Measurements from ENCODE around the gene NFKBIA. TPM values are rescaled to one million over a fixed set of nuclear protein-coding genes. Genes with fewer than 3 reads are reported as not detected.
"Not testable (repeated sequence)": the region's sequence is repeated elsewhere in the genome, so short reads cannot be mapped to it uniquely, and the experiment has no call there.

Gene NFKBIA
- total RNA-seq, 1 donor from 2014 or later, result 35.5 TPM

- Histone ChIP-seq H3K9me3 (ENCODE audit: insufficient read depth, low read depth, low read length) (no peaks in the 10 kb centered on the region), H3K4me1 (ENCODE audit: insufficient read depth, low read length) (peaks cover 6% of the 10 kb centered on the region), H3K4me2 (ENCODE audit: low read length) (no peak overlapping the region), H2AFZ (ENCODE audit: low read depth, low read length) (no peak overlapping the region), H3K27ac (ENCODE audit: low read depth, low read length) (no peak overlapping the region), H3K27me3 (ENCODE audit: insufficient read depth, low read length) (no peaks in the 10 kb centered on the region), H3K4me3 (ENCODE audit: insufficient read depth, low read depth, low read length) (no peak overlapping the region), H3K36me3 (ENCODE audit: insufficient read depth, low read length) (no peaks in the 10 kb centered on the region), H4K20me1 (ENCODE audit: insufficient read depth, low read length) (no peaks in the 10 kb centered on the region), H3K79me2 (ENCODE audit: insufficient read depth, low read length) (no peaks in the 10 kb centered on the region), H3K9ac (ENCODE audit: low read length) (no peak overlapping the region)
- FAIRE-seq (no peak), DNase-seq (ENCODE audit: low read depth) (no peak)
- TF ChIP-seq EZH2 (IDR thresholded peaks at IDR 0.05; ENCODE audit: insufficient read depth, low read length), result no peak
- TF ChIP-seq CTCF (IDR thresholded peaks at IDR 0.05; ENCODE audit: insufficient read depth, low read depth, low read length), result no peak
- H3K27me3 Mint-ChIP-seq (ENCODE audit: low read depth, unreplicated experiment), result no peaks in the 10 kb centered on the region
- no peaks in the 10 kb centered on the region for H3K36me3 Mint-ChIP-seq (ENCODE audit: low read depth, unreplicated experiment)
- H3K4me3 Mint-ChIP-seq (ENCODE audit: unreplicated experiment), result no peak overlapping the region
- H3K27ac Mint-ChIP-seq (ENCODE audit: unreplicated experiment), result no peak overlapping the region
- peaks cover 7% of the 10 kb centered on the region for H3K4me1 Mint-ChIP-seq (ENCODE audit: low read depth, unreplicated experiment)
- H3K9me3 Mint-ChIP-seq (ENCODE audit: unreplicated experiment), result no peaks in the 10 kb centered on the region
These were observed 25.9 kb downstream of the NFKBIA start for GRCh38 chr14:35378425-35379233.

- H3K27me3 Mint-ChIP-seq (ENCODE audit: low read depth, unreplicated experiment), result no peaks in the 10 kb centered on the region
- H3K9me3 Mint-ChIP-seq (ENCODE audit: unreplicated experiment), result peaks cover 5% of the 10 kb centered on the region
- H3K36me3 ChIP-seq (ENCODE audit: insufficient read depth, low read length), result no peaks in the 10 kb centered on the region
- no peak overlapping the region for H3K27ac Mint-ChIP-seq (ENCODE audit: unreplicated experiment)
- H3K4me1 Mint-ChIP-seq (ENCODE audit: low read depth, unreplicated experiment), result peaks cover 6% of the 10 kb centered on the region
- H3K36me3 Mint-ChIP-seq (ENCODE audit: low read depth, unreplicated experiment), result no peaks in the 10 kb centered on the region
- no peak overlapping the region for H3K4me3 ChIP-seq (ENCODE audit: insufficient read depth, low read depth, low read length)
- peaks cover 5% of the 10 kb centered on the region for H3K4me1 ChIP-seq (ENCODE audit: insufficient read depth, low read length)
- no peak for FAIRE-seq
- H3K79me2 ChIP-seq (ENCODE audit: insufficient read depth, low read length), result no peaks in the 10 kb centered on the region
- DNase-seq (ENCODE audit: low read depth), result peak; percentile 33
- no peak for TF ChIP-seq CTCF (IDR thresholded peaks at IDR 0.05; ENCODE audit: insufficient read depth, low read depth, low read length)
- no peak for TF ChIP-seq EZH2 (IDR thresholded peaks at IDR 0.05; ENCODE audit: insufficient read depth, low read length)
- H2AFZ ChIP-seq (ENCODE audit: low read depth, low read length), result no peak overlapping the region
- H3K4me3 Mint-ChIP-seq (ENCODE audit: unreplicated experiment), result no peak overlapping the region
- no peak overlapping the region for H3K9ac ChIP-seq (ENCODE audit: low read length)
- H4K20me1 ChIP-seq (ENCODE audit: insufficient read depth, low read length), result no peaks in the 10 kb centered on the region
- no peak overlapping the region for H3K27ac ChIP-seq (ENCODE audit: low read depth, low read length)
- no peaks in the 10 kb centered on the region for H3K27me3 ChIP-seq (ENCODE audit: insufficient read depth, low read length)
- no peak overlapping the region for H3K4me2 ChIP-seq (ENCODE audit: low read length)
- H3K9me3 ChIP-seq (ENCODE audit: insufficient read depth, low read depth, low read length), result no peaks in the 10 kb centered on the region
These were observed 29.0 kb downstream of the NFKBIA start for GRCh38 chr14:35375558-35376025.

DNA sequence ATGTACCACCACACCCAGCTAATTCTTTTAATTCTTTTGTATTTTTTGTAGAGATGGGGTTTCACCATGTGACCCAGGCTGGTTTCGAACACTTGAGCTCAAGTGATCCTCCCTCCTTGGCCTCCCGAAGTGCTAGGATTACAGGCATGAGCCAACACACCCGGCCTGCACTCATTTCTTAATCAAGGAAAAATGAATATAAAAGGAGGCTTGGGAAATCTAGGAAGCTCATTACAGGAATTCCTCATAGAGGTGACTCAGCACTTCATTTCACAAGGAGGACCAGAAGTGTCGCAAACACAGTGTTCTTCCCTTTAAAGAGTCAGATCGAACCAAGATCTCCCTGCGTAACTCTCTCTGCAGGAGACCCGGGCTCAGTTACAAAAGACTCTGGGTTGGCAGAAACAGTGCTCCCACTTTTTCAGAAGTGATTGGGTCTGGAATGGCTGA lies 30.3 kb downstream of the NFKBIA start:
- H3K27me3 Mint-ChIP-seq (ENCODE audit: low read depth, unreplicated experiment), result no peaks in the 10 kb centered on the region
- DNase-seq (ENCODE audit: low read depth) (peak; percentile 95), FAIRE-seq (no peak)
- Histone ChIP-seq H3K4me3 (ENCODE audit: insufficient read depth, low read depth, low read length) (no peak overlapping the region), H4K20me1 (ENCODE audit: insufficient read depth, low read length) (no peaks in the 10 kb centered on the region), H3K9ac (ENCODE audit: low read length) (no peak overlapping the region), H3K36me3 (ENCODE audit: insufficient read depth, low read length) (no peaks in the 10 kb centered on the region), H3K27ac (ENCODE audit: low read depth, low read length) (peak overlapping the region; percentile 12), H3K4me1 (ENCODE audit: insufficient read depth, low read length) (peaks cover 5% of the 10 kb centered on the region), H2AFZ (ENCODE audit: low read depth, low read length) (peak overlapping the region; percentile 38), H3K27me3 (ENCODE audit: insufficient read depth, low read length) (no peaks in the 10 kb centered on the region), H3K9me3 (ENCODE audit: insufficient read depth, low read depth, low read length) (no peaks in the 10 kb centered on the region), H3K4me2 (ENCODE audit: low read length) (peak overlapping the region; percentile 14), H3K79me2 (ENCODE audit: insufficient read depth, low read length) (no peaks in the 10 kb centered on the region)
- H3K9me3 Mint-ChIP-seq (ENCODE audit: unreplicated experiment), result peaks cover 5% of the 10 kb centered on the region
- no peak for TF ChIP-seq CTCF (IDR thresholded peaks at IDR 0.05; ENCODE audit: insufficient read depth, low read depth, low read length)
- no peak for TF ChIP-seq EZH2 (IDR thresholded peaks at IDR 0.05; ENCODE audit: insufficient read depth, low read length)
- no peak overlapping the region for H3K4me3 Mint-ChIP-seq (ENCODE audit: unreplicated experiment)
- H3K27ac Mint-ChIP-seq (ENCODE audit: unreplicated experiment), result peak overlapping the region; percentile 87
- H3K4me1 Mint-ChIP-seq (ENCODE audit: low read depth, unreplicated experiment), result peaks cover 6% of the 10 kb centered on the region
- no peaks in the 10 kb centered on the region for H3K36me3 Mint-ChIP-seq (ENCODE audit: low read depth, unreplicated experiment)

GRCh38 chr14:35373208-35373607 lies 31.3 kb downstream of the NFKBIA start:
- DNase-seq (ENCODE audit: low read depth); H4K20me1 ChIP-seq (ENCODE audit: insufficient read depth, low read length); H3K79me2 ChIP-seq (ENCODE audit: insufficient read depth, low read length); H3K9me3 Mint-ChIP-seq (ENCODE audit: unreplicated experiment); H3K27me3 ChIP-seq (ENCODE audit: insufficient read depth, low read length); H3K4me3 Mint-ChIP-seq (ENCODE audit: unreplicated experiment); H3K36me3 Mint-ChIP-seq (ENCODE audit: low read depth, unreplicated experiment); H3K4me3 ChIP-seq (ENCODE audit: insufficient read depth, low read depth, low read length); H3K4me2 ChIP-seq (ENCODE audit: low read length); H3K9me3 ChIP-seq (ENCODE audit: insufficient read depth, low read depth, low read length); H3K27ac Mint-ChIP-seq (ENCODE audit: unreplicated experiment); H3K9ac ChIP-seq (ENCODE audit: low read length); H3K36me3 ChIP-seq (ENCODE audit: insufficient read depth, low read length); H2AFZ ChIP-seq (ENCODE audit: low read depth, low read length); H3K27ac ChIP-seq (ENCODE audit: low read depth, low read length); H3K27me3 Mint-ChIP-seq (ENCODE audit: low read depth, unreplicated experiment); FAIRE-seq: not testable (repeated sequence)
- H3K4me1 Mint-ChIP-seq (ENCODE audit: low read depth, unreplicated experiment), result peaks cover 11% of the 10 kb centered on the region
- H3K4me1 ChIP-seq (ENCODE audit: insufficient read depth, low read length), result peaks cover 15% of the 10 kb centered on the region

Data from astrocyte (in vitro differentiated cells and primary cell).